Stimulated activated CD4-positive, alpha-beta T cell treated with anti-CD3 and anti-CD28 coated beads, TNF-alpha, amount 100 ng/mL, for 48 hours (primary cell): ENCODE data around the gene TRIM17.

Source experiments
- DNase-seq, 3 donors: peaks; one replicate each; pipeline ENCODE4 v3.0.0-alpha.2; 2020; ENCODE audit warnings: low read depth in 3 of 3

The TRIM17 gene, protein sequence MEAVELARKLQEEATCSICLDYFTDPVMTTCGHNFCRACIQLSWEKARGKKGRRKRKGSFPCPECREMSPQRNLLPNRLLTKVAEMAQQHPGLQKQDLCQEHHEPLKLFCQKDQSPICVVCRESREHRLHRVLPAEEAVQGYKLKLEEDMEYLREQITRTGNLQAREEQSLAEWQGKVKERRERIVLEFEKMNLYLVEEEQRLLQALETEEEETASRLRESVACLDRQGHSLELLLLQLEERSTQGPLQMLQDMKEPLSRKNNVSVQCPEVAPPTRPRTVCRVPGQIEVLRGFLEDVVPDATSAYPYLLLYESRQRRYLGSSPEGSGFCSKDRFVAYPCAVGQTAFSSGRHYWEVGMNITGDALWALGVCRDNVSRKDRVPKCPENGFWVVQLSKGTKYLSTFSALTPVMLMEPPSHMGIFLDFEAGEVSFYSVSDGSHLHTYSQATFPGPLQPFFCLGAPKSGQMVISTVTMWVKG

DNA sequence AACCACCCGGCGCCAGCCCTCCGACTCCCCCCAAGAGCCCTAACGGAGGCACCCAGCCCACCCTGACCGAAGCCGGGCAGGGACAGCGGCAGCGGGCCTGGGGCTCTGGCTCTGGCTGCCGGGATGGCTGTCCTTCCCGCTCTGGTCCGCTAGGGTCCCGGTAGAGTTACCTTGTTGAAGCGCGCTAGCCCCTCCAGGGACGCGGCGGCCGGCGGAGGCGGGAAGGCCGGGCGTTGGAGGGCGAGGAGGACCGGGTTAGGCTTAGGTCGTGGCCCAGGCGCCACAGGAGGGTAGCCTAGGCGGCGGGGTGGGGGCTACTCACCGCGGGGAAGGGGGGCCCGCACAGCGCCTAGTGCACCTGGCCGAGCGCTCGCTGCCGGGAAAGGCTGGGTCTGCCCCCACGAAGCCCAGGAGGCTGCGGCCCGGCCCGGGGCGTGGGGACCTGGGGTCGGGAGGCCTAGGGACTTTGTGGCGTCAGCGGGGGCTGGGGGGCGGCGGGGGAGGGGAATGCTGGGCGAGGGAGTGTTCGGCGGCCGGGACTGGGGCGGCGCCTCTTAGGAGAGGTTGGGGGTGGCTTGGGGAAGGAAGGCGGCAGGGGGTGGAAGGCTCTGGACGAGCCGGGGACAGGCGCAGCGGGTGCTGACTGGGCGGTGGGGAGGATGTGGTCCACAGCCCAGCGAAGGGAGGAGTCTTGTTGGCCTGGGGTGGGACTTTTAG is at the start of gene TRIM17:
TRIM17 (minus strand) TSS at position 645 of the 717 bp plus-strand sequence. CDS start 1,789 bp downstream, outside the sequence.
- DNase-seq = peak in 2 of 3 donors; percentile 9 to 24

GRCh38 chr1:228465571-228466146 is 49.0 kb upstream of the TRIM17 start:
- no peak for DNase-seq

- no peak for DNase-seq
These were observed 48.5 kb upstream of the TRIM17 start for GRCh38 chr1:228465141-228465540.

DNA sequence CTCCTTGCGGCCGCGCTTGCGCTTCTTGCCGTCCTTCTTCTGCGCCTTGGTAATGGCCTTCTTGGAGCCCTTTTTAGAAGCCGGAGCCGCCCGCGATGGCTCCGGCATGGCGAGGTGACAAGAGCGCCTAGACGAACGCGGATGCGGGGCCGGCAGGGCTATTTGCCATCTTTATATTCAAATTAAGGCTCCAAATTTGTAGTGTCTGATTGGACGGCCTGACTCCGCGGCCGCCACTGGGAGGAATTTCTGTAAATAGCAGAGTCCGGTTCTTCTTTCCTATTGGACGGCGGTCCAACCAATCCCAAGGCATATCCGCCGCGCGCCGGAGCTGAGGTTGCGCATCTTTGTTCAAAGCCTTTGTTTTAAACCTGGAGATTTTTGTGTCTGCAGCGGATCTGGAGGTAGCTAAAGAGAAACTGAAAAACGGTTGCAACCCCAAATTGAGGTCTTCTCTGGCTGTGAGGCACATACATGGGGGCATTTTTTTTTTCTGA is 47.9 kb upstream of the TRIM17 start:
- DNase-seq = peak; percentile 72 to 84 (median 79)

DNA sequence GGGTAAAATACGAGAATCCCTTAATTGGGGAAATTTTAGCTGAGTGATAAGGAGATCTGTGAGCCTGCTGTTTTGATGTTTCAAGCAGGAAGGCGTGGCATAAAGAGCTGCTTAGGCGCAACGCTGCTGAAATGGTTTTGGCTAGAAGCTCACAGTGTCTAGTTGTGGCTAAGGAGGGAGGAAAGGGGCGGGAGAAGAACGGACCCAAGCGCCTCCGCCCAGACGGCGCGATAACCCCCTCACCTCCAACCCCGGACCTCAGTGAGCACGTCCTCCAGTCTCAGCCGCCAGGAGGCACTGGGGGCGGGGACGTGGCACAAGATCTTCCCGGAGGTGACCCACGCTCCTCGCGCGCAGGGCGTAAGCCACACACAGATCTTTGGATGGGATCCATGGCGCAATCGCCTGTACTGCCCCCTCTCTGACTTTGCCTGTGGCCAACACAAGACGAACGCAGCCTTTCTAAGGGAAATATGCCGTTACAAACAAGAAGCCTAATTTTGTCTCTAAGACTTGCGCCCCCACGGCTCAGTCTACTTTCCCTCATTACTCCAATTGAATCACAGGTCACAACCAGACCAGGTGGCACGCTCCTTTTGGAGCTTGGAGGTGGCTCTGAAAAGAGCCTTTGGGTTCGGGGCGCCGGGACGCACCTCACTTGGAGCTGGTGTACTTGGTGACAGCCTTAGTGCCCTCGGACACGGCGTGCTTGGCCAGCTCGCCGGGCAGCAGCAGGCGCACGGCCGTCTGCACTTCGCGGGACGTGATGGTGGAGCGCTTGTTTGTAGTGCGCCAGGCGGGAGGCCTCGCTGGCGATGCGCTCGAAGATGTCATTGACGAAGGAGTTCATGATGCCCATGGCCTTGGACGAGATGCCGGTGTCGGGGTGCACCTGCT is 47.1 kb upstream of the TRIM17 start:
- DNase-seq = peak; percentile 56 to 66 (median 60)

DNA sequence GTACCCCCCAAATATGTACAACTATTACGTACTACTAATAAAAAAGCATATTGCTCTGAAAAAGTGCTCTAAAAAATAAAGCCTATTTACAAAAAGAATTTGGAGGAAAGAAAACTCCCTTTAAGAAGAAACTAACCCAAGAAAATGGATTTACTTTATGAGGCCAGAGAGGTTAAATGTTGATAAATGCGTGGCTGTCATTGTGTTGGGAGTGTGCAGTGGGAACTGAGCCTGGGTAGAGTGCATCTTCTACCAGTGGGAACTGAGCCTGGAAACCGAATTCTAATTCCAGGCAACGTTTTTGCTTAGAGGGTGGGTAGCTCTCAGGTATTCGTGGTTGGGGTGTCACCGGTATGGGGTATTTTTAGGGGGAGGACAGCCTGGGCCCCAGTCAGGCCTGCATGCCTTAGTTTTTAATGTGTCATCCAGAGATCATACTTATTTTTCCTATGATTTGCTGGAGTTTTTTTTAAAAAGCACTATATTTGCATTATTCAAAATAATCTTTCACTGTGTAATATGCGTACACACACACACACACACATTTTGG is 46.4 kb upstream of the TRIM17 start:
- no peak for DNase-seq

GRCh38 chr1:228462560-228462959 is 45.9 kb upstream of the TRIM17 start:
- DNase-seq = no peak

DNA sequence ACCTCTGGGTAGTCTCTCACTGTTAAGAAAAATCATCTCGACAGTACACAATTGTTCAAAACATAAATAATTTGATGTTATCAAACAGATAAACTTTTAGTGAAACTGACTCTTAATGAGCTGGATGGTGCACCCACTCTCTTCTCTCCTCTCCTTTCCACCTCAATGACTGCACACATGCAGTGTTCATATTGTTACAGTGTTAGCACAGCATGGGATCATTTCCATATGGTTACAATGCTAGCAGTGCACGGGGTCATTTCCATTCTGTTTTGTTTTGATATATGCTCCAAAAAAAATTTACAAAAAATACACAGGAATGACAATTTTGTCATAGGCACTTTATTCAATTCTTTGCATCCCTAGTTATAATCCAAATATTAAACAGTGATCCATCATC is 44.2 kb upstream of the TRIM17 start:
- no peak for DNase-seq

DNA sequence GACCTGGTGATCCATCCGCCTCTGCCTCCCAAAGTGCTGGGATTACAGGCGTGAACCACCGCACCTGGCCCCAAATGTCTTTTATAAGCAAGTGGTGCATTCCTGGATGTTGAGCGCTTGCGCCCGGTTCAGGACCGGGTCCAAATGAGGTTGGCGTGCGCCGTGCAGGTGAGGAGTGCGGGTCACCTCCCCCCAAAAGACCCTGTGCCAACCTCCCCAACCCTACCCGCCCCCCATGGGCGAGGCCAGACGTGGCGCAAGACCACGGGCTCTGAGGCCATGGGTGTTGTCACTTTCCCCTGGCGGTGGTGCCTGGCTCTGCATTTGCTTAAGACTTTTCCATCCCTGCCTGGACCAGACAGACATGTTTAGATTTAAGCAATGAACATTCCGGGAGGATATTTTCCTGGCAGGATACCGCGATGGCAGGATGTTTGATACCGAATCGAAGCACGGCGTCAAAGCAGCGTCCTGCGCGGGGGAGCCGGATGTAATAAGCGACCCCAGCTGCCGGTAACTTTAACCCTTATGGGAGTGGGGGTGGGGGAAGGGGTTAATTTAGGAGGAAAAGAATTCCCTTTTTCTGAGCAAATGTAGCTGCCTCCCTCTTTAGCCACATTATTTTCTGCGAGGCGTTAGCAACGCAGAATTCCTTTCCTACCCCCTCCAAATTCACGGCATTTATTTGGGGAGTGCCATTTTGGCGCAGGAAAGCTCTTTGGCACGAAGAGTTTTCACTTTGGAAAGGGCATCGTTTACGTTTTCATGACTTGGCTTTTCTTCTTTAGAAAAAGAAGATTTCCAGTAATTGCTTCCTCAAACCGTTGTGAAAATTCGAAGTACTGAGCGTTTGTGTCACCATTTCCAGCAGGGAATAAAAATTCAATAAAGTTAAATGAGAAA is 42.7 kb upstream of the TRIM17 start:
- peak in 1 of 3 donors; percentile 65 for DNase-seq

GRCh38 chr1:228457396-228458176 is 40.9 kb upstream of the TRIM17 start:
- peak; percentile 68 to 81 (median 78) for DNase-seq

DNA sequence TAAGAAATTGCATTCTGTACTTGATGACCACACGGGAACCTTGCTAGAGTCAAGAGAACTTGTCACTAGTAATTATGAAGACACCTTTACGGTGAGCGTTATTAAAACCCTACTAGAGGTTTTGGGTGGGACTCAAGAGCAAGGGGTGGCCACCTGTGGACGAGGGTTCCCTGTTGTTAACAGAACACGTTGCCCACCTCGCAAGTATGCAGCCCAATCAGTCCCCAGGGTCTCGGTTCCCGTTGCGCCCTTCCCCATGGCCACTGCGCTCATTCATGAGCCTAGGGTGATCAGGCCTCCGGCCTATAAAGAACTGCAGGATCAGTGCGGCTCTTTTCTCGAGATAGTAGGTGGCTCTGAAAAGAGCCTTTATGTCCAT is 40.3 kb upstream of the TRIM17 start:
- DNase-seq = no peak

GRCh38 chr1:228456252-228457016 is 39.8 kb upstream of the TRIM17 start:
- no peak for DNase-seq

DNA sequence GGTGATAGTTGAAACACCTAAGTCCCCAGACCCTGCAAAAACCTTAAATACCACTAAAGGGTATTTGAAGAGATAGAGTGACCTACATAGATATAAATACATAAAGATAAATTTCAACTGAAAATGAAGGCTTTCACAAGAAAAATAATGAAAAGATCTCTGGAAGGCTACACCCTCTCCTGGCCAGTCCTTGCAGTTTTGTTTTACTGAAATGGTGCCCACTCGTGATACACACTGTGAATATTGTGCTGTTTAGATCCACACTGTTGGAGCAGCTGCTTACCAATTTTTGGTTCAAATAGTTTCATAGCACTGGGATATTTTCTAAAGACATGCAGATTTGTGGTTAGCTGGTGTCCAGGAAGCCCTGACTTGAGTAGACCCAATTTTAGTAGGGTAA is 39.1 kb upstream of the TRIM17 start:
- no peak for DNase-seq

DNA sequence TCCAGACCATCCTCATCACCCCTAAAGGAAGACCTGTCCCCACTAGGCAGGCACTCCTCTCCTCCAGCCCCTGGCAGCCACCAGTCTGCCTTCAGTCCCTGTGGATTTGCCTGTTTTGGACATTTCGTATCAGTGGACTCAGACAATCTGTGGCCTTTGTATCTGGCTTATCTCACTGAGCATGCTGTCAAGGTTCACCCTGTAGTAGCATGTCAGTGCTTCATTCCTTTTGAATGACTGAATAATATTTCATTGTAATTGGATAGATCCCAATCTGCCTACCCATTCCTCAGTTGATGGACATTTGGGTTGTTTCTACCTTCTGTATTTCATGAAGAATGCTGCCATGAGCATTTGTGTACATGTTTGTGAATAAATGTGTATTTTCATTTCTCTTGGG is 37.6 kb upstream of the TRIM17 start:
- DNase-seq = no peak

DNA sequence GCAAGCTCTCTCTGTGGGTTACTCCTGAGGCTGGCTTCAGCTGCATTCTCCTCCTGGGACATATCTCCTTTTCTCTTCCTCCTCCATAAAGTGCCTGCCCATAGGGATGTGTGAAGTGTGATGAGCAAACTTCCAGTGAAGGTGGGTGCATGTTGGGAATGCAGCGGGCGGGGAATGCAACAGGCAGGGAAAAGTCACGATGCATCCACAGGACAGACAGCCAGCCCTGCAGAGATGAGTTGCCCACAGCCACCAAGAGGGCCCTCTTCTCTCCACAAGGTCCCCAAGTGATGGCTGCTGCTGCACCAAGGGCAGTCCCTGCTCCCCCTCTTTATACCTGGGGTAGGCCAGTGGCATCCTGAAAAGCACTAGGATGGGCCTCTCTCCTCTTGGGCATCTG is 37.0 kb upstream of the TRIM17 start:
- DNase-seq = no peak

- no peak for DNase-seq
These were observed 36.4 kb upstream of the TRIM17 start for GRCh38 chr1:228453022-228453560.

DNA sequence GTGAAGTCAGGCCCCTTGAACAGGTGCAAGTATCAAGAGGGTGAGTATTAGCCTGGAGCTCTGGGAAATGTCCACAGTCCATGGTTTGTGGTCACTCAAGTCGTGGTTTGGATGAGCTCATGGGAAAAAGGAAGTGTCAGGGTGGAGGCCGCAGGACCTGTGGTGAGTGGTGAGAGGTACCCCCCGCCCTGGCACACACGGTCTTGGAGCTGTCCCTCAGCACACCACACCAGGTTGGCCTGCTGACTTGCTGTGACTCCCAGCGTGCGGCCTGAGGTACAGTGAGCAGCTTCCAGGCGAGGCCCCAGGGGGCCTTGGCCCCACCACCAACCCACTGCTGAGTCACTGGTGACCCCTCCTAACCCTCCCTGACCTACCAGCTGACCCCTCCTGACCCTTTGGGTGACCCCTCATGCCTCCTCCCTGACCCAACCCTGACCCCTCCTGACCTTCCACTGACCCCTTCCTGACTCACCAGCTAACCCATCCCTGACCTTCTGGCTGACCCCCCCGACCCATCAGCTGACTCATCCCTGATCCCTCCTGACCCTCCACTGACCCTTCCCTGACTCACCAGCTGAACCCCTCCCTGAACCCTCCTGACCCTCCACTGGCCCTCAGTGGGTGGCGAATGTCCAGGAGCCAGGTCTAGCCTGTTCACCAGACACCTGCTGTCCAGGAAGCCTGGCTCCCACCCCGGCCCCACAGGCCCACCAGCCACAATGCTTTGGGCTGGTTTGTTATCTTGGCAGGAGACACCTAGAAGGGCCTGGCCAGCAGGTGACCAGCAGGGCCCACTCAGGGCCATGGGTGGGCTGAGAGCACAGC is 35.7 kb upstream of the TRIM17 start:
- no peak for DNase-seq
